Measurements from ENCODE around the gene CLK4.

CLK4 gene

GRCh38 chr5:178569485-178569884 lies 57.4 kb downstream of the CLK4 start:
- Histone ChIP-seq H3K4me1 (ENCODE audit: control insufficient read depth, insufficient read depth, low read length, unreplicated experiment) (no peaks in the 10 kb centered on the region), H3K27me3 (ENCODE audit: insufficient read depth, low read length) (peaks cover 50% of the 10 kb centered on the region), H2AFZ (ENCODE audit: low read length, unreplicated experiment) (no peak overlapping the region), H3K4me3 (ENCODE audit: low read depth, low read length) (no peak overlapping the region), H3K79me2 (ENCODE audit: control insufficient read depth, insufficient read depth, low read length, unreplicated experiment) (no peaks in the 10 kb centered on the region), H3K27ac (ENCODE audit: low read depth, low read length) (no peak overlapping the region), H3K36me3 (ENCODE audit: insufficient read depth, low read length) (no peaks in the 10 kb centered on the region)

DNA sequence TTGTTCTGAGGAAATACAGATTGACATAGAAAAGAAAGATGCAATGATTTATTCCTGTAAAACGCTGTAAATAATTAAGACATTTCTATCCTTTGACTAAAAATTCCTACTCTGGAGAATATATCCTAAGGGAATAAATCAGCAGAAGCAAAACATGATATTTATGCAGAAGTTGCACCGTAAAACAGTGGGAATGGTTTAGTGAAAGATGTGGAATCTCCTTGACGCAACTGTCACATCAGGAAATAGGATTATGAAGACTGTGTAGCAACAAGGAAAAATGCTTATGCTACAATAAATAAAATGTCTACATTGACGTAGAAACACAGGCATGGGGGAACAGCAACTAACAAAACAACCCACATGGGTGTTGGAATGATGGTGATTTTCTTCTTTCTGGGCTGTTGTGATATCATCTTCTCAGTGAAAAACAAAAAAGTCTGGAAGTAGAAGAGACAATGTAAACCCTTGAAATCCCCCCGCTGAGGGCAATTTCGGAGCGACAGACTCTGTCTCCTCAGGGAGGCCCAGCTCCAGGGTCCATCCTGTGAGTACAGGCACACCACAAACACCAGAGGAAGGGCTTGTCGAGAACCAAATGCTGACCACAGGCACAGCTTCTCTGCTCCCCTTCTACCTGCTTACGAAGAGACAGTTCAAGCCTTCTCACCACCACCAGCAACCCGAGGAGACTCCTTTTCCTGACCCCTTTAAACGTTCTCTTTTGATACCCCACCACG lies 61.9 kb downstream of the CLK4 start:
- H3K79me2 ChIP-seq (ENCODE audit: control insufficient read depth, insufficient read depth, low read length, unreplicated experiment) = no peaks in the 10 kb centered on the region
- H3K4me1 ChIP-seq (ENCODE audit: control insufficient read depth, insufficient read depth, low read length, unreplicated experiment) = no peaks in the 10 kb centered on the region
- H2AFZ ChIP-seq (ENCODE audit: low read length, unreplicated experiment) = no peak overlapping the region
- peaks cover 52% of the 10 kb centered on the region for H3K27me3 ChIP-seq (ENCODE audit: insufficient read depth, low read length)
- no peaks in the 10 kb centered on the region for H3K36me3 ChIP-seq (ENCODE audit: insufficient read depth, low read length)
- no peak overlapping the region for H3K27ac ChIP-seq (ENCODE audit: low read depth, low read length)
- H3K4me3 ChIP-seq (ENCODE audit: low read depth, low read length) = no peak overlapping the region

DNA sequence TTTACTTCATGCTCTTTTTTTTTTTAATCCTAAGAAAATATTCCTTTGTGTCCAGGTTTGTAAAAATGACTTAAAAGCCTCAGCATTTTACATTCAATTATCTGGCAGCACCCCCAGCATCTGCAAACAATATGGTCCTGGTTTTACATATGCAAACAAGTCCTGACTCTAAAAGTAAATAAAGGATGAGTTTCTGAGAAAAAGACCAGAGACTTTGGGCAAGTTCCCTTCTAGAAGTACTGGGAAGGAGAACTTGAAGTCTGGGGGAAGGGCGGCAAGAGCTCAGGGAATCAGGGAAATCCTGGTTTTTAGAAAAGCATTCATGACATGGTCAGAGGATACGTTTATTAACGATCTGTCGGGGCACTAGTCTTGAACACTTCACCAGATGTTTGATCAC lies 62.5 kb downstream of the CLK4 start:
- H3K79me2 ChIP-seq (ENCODE audit: control insufficient read depth, insufficient read depth, low read length, unreplicated experiment) = no peaks in the 10 kb centered on the region
- no peak overlapping the region for H3K27ac ChIP-seq (ENCODE audit: low read depth, low read length)
- no peak overlapping the region for H3K4me3 ChIP-seq (ENCODE audit: low read depth, low read length)
- peaks cover 52% of the 10 kb centered on the region for H3K27me3 ChIP-seq (ENCODE audit: insufficient read depth, low read length)
- H3K4me1 ChIP-seq (ENCODE audit: control insufficient read depth, insufficient read depth, low read length, unreplicated experiment) = no peaks in the 10 kb centered on the region
- H3K36me3 ChIP-seq (ENCODE audit: insufficient read depth, low read length) = no peaks in the 10 kb centered on the region
- no peak overlapping the region for H2AFZ ChIP-seq (ENCODE audit: low read length, unreplicated experiment)

DNA sequence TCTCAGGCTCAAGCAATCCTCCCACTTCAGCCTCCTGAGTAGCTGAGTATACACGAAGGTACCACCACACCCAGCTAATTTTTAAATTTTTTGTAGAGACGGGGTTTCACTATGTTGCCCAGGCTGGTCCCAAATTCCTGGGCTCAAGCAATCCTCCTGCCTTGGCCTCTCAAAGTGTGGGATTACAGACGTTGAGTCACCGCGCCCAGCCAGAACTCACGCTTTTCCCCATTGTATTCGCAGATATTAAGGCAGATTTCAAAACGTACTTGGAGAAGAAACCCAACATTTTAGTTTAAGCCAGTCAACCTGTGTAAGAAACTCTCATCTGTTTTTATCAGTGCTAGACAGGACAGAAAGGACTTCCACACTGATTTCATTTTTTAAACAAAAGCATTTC lies 63.2 kb downstream of the CLK4 start:
- Histone ChIP-seq H3K36me3 (ENCODE audit: insufficient read depth, low read length) (no peaks in the 10 kb centered on the region), H3K79me2 (ENCODE audit: control insufficient read depth, insufficient read depth, low read length, unreplicated experiment) (no peaks in the 10 kb centered on the region), H2AFZ (ENCODE audit: low read length, unreplicated experiment) (no peak overlapping the region), H3K4me1 (ENCODE audit: control insufficient read depth, insufficient read depth, low read length, unreplicated experiment) (no peaks in the 10 kb centered on the region), H3K27ac (ENCODE audit: low read depth, low read length) (no peak overlapping the region), H3K27me3 (ENCODE audit: insufficient read depth, low read length) (peaks cover 48% of the 10 kb centered on the region), H3K4me3 (ENCODE audit: low read depth, low read length) (no peak overlapping the region)

DNA sequence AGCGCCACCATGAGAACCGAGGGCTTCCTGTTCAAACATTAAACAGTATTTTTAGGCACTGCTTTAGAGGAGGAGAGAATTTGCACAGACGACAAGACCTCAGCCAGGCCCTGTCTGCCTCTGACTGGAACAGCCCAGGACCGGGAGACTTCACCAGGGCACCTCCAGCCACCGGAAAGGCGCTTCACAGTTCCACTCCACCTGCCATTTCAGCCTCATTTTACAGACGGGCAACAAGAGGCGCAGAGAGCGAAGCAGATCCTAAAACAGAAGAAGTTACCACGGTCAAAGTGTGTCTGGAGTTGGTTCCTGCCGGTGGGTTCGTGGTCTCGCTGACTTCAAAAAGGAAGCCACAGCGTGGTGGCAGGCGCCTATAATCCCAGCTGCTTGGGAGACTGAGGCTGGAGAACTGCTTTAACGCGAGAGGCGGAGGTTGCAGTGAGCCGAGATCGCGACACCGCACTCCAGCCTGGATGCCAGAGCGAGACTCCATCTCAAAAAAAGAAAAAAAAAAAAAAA lies 65.0 kb downstream of the CLK4 start:
- Histone ChIP-seq H3K27ac (ENCODE audit: low read depth, low read length) (no peak overlapping the region), H3K27me3 (ENCODE audit: insufficient read depth, low read length) (peaks cover 45% of the 10 kb centered on the region), H3K4me1 (ENCODE audit: control insufficient read depth, insufficient read depth, low read length, unreplicated experiment) (no peaks in the 10 kb centered on the region), H2AFZ (ENCODE audit: low read length, unreplicated experiment) (no peak overlapping the region), H3K4me3 (ENCODE audit: low read depth, low read length) (no peak overlapping the region), H3K36me3 (ENCODE audit: insufficient read depth, low read length) (no peaks in the 10 kb centered on the region), H3K79me2 (ENCODE audit: control insufficient read depth, insufficient read depth, low read length, unreplicated experiment) (no peaks in the 10 kb centered on the region)

- Histone ChIP-seq H3K79me2 (ENCODE audit: control insufficient read depth, insufficient read depth, low read length, unreplicated experiment) (no peaks in the 10 kb centered on the region), H3K4me3 (ENCODE audit: low read depth, low read length) (no peak overlapping the region), H3K36me3 (ENCODE audit: insufficient read depth, low read length) (no peaks in the 10 kb centered on the region), H2AFZ (ENCODE audit: low read length, unreplicated experiment) (no peak overlapping the region), H3K4me1 (ENCODE audit: control insufficient read depth, insufficient read depth, low read length, unreplicated experiment) (no peaks in the 10 kb centered on the region), H3K27ac (ENCODE audit: low read depth, low read length) (no peak overlapping the region), H3K27me3 (ENCODE audit: insufficient read depth, low read length) (peaks cover 45% of the 10 kb centered on the region)
These were observed 65.9 kb downstream of the CLK4 start for GRCh38 chr5:178560911-178561310.

DNA sequence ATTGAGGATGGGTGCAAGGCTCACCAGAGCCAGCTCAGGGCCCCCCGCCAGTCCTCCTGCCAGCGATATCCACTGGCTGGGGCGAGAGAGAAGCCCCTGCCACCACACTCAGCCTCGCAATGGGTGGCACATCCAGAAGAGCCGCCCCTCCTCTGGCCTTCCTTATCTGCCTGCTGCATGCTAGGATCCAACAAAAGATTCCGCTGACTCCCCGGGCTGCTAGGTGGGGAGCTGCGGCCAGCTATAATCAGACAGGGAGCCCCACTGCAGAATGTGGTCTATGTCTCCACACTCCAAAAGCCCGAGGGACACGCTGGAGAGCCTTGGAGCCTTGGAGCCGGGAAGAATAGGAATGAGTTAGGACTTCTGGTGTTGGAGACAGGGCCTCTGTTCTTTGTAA lies 69.4 kb downstream of the CLK4 start:
- Histone ChIP-seq H3K36me3 (ENCODE audit: insufficient read depth, low read length) (no peaks in the 10 kb centered on the region), H3K27me3 (ENCODE audit: insufficient read depth, low read length) (peaks cover 42% of the 10 kb centered on the region; the same call in 1 of the 2 replicates), H3K4me3 (ENCODE audit: low read depth, low read length) (no peak overlapping the region), H3K4me1 (ENCODE audit: control insufficient read depth, insufficient read depth, low read length, unreplicated experiment) (no peaks in the 10 kb centered on the region), H2AFZ (ENCODE audit: low read length, unreplicated experiment) (no peak overlapping the region), H3K79me2 (ENCODE audit: control insufficient read depth, insufficient read depth, low read length, unreplicated experiment) (no peaks in the 10 kb centered on the region), H3K27ac (ENCODE audit: low read depth, low read length) (no peak overlapping the region)

DNA sequence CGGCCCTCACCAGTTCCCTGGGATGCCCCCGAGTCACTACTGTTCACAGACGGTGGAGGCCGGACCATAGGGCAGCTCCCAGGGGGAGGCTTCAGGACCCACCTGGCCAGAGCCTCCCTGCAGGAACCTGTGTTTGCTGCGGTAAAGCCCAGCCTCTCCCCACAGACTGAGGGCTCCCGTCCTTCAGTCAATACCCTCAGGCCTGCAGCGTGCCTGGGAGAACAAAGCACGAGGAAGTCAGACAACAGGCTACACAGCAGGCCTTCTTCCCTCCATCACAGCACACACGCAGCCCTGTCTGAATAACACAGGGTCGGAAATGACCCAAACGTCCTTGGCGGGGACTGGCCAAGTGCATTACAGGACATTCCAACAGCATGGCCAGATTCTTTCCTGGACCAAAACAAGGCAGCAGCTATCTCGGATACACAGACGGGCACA lies 71.1 kb downstream of the CLK4 start:
- Histone ChIP-seq H3K4me3 (ENCODE audit: low read depth, low read length) (no peak overlapping the region), H3K79me2 (ENCODE audit: control insufficient read depth, insufficient read depth, low read length, unreplicated experiment) (no peaks in the 10 kb centered on the region), H3K36me3 (ENCODE audit: insufficient read depth, low read length) (no peaks in the 10 kb centered on the region), H3K27me3 (ENCODE audit: insufficient read depth, low read length) (peaks cover 34% of the 10 kb centered on the region; the same call in 1 of the 2 replicates), H3K4me1 (ENCODE audit: control insufficient read depth, insufficient read depth, low read length, unreplicated experiment) (no peaks in the 10 kb centered on the region), H2AFZ (ENCODE audit: low read length, unreplicated experiment) (no peak overlapping the region), H3K27ac (ENCODE audit: low read depth, low read length) (no peak overlapping the region)

DNA sequence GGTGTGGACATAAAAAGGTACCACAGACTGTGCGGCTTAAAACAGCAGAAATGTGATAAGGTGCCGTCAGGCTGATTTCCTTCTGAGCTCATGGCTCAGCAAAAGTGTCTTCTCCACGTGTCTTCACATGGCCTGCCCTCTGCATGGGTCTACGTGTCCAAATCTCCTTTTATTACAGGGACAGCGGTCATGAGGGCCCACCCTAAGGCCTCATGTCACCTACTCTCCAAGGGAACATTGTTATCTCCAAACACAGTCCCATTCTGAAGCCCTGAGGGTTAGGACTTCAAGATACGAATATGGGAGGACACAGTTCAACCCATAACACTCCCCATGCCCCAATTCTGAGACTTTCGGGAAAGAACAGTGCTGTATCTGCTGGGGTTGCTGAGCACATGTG lies 71.8 kb downstream of the CLK4 start:
- H3K27ac ChIP-seq (ENCODE audit: low read depth, low read length) = no peak overlapping the region
- H2AFZ ChIP-seq (ENCODE audit: low read length, unreplicated experiment) = no peak overlapping the region
- H3K79me2 ChIP-seq (ENCODE audit: control insufficient read depth, insufficient read depth, low read length, unreplicated experiment) = no peaks in the 10 kb centered on the region

GRCh38 chr5:178554311-178554710 lies 72.5 kb downstream of the CLK4 start:
- H3K4me3 ChIP-seq (ENCODE audit: low read depth, low read length) = no peak overlapping the region
- H3K79me2 ChIP-seq (ENCODE audit: control insufficient read depth, insufficient read depth, low read length, unreplicated experiment) = no peaks in the 10 kb centered on the region
- H3K27me3 ChIP-seq (ENCODE audit: insufficient read depth, low read length) = peaks cover 27% of the 10 kb centered on the region; the same call in 1 of the 2 replicates
- no peaks in the 10 kb centered on the region for H3K36me3 ChIP-seq (ENCODE audit: insufficient read depth, low read length)
- H3K4me1 ChIP-seq (ENCODE audit: control insufficient read depth, insufficient read depth, low read length, unreplicated experiment) = no peaks in the 10 kb centered on the region
- no peak overlapping the region for H2AFZ ChIP-seq (ENCODE audit: low read length, unreplicated experiment)
- H3K27ac ChIP-seq (ENCODE audit: low read depth, low read length) = no peak overlapping the region

More for the DNA sequence above, 71.8 kb downstream of the CLK4 start:
- peaks cover 27% of the 10 kb centered on the region; the same call in 1 of the 2 replicates for H3K27me3 ChIP-seq (ENCODE audit: insufficient read depth, low read length)
- H3K4me3 ChIP-seq (ENCODE audit: low read depth, low read length) = no peak overlapping the region
- no peaks in the 10 kb centered on the region for H3K36me3 ChIP-seq (ENCODE audit: insufficient read depth, low read length)
- H3K4me1 ChIP-seq (ENCODE audit: control insufficient read depth, insufficient read depth, low read length, unreplicated experiment) = no peaks in the 10 kb centered on the region

DNA sequence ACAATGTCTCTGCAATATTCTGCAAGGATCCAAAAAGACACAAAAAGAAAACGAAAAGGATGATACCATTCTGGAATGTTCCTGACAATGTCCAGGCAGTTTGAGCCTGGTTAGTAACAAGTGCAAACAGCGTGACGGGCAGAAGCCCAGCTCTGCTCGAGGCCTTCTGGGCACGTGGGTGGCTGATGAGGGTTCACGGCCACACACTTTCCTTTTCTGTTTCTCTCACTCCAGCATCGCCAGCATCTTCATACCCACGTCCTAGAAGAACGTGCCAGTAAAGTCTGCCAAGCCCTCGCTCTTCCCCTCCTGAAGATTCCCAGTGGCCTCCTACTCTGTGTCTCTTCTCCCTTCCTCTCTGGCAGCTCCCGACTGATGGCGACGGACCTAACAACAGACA lies 73.3 kb downstream of the CLK4 start:
- H3K27ac ChIP-seq (ENCODE audit: low read depth, low read length) = no peak overlapping the region
- peaks cover 23% of the 10 kb centered on the region; the same call in 1 of the 2 replicates for H3K27me3 ChIP-seq (ENCODE audit: insufficient read depth, low read length)
- H3K36me3 ChIP-seq (ENCODE audit: insufficient read depth, low read length) = no peaks in the 10 kb centered on the region
- no peaks in the 10 kb centered on the region for H3K79me2 ChIP-seq (ENCODE audit: control insufficient read depth, insufficient read depth, low read length, unreplicated experiment)
- no peak overlapping the region for H3K4me3 ChIP-seq (ENCODE audit: low read depth, low read length)
- no peak overlapping the region for H2AFZ ChIP-seq (ENCODE audit: low read length, unreplicated experiment)
- peaks cover 1% of the 10 kb centered on the region for H3K4me1 ChIP-seq (ENCODE audit: control insufficient read depth, insufficient read depth, low read length, unreplicated experiment)
